GM19372 (cell line): ENCODE data around the gene ACTR1B.
"Not testable (repeated sequence)": the region's sequence is repeated elsewhere in the genome, so short reads cannot be mapped to it uniquely, and the experiment has no call there.

Experiments
- ATAC-seq: cut with Tn5 transposase; IDR thresholded peaks from one replicate; pipeline ENCODE4 v1.9.1; 2021; ENCODE audit warnings: mild to moderate bottlenecking, low read depth, moderate library complexity; ENCODE audit not compliant: unreplicated experiment

The ACTR1B gene

DNA sequence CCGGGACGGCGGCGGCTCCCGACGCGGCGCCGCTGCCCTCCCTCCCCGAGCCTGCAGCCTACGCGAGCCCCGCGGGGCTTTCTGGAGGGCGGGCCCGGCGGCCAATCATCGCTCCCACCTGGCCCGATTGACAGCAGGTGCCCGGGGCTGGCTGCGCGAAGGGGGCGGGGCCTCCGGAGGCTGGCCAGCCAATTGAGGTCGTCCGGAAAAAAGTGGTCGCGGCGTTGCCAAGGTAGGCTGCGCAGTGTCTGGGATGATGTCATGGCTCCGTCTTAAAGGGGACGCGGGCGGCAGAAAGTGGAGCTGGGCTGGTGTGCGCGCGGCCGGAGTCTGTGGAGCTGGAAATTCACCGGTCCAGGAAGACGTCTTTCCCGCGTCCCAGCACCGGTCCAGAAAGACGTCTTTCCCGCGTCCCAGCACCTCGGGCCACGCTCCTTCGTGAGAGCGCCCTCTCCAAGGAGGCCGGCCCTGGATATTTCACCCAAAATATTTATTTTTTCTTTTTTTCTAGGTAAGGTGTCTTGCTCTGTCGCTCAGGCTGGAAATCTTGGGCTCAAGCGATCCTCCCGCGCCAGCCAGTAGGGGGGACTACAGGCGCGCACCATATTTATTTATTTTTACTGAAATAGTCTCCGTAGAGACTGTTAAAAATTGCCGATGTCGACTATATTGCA is at the start of gene ACTR1B:
ACTR1B (minus strand) TSS at position 83 of the 674 bp plus-strand sequence. CDS start 154 bp downstream, outside the sequence.
- peak; percentile 87 for ATAC-seq

DNA sequence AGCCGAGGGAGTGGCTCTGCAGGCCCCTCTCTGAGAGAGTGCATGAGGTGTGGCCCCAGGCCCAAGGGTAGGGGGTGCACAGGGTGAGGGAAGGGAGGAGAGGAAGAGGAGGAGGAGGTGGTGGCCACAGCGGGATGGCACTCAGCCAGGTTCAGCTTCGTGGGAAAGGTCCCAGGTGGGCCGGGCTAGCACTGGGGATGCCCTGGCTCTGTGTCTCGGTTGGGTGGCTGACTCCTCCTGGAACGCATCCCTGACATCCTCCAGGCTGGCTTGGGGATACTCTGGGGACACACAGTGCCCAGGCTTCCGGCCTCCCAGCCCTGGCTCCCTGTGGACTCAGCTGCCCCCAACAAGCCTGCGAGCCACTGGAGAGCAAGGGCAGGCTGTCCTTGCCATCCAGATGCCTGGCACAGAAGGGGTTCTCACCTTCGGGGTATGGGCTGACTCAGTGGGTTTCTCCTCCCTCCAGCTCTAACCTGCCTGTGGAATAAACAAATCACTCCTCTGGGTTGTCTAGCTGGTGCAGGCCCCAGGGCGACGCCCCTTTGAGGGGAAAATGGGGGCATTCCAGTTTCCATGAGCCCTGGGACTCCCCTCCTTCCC is 49.0 kb upstream of the ACTR1B start:
- ATAC-seq, result no peak

DNA sequence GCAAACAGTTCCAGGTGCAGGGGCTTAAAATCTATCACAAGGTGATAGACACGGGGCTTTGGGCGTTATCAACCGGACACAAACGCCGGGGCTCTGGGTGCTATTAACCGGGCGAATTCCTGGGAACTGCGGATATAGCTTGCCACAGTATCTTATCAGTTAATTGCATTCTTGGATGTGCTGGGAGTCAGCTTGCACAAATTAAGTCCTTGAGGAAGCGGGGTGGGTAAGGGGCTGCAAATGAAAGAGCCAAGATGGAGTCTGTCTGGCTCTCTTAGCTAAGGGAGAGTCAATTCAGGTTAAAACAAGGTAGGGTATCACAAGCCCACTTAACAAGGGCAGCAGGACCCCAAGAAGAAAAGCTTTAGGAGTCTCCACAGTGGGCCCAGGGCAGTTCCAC is 48.3 kb upstream of the ACTR1B start:
- ATAC-seq, result not testable (repeated sequence)

- no peak for ATAC-seq
Measured at GRCh38 chr2:97711394-97711711, 47.5 kb upstream of the ACTR1B start.

DNA sequence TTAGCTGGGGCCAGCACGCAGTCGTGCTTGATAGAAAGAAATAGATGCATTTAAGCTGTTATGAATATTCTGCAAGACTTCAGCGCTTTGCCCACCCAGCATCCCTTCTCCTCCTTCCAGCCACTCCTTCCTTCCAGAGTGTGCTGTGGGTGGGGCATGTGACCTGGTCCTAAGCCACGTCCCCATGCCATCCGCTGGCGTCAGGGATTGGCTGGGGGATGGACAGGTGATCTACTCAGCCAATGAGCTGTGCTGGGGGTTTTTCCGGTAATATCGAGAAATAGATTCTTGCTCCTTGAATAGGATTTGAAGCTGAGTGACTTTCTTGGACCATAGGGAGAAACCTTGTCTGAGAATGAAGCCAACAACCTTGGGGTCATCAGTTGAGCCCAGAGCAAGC is 44.8 kb upstream of the ACTR1B start:
- ATAC-seq, result no peak

GRCh38 chr2:97708048-97708380 is 44.2 kb upstream of the ACTR1B start:
- ATAC-seq, result no peak

- ATAC-seq, result no peak
Measured at GRCh38 chr2:97707362-97708047, 43.7 kb upstream of the ACTR1B start.

DNA sequence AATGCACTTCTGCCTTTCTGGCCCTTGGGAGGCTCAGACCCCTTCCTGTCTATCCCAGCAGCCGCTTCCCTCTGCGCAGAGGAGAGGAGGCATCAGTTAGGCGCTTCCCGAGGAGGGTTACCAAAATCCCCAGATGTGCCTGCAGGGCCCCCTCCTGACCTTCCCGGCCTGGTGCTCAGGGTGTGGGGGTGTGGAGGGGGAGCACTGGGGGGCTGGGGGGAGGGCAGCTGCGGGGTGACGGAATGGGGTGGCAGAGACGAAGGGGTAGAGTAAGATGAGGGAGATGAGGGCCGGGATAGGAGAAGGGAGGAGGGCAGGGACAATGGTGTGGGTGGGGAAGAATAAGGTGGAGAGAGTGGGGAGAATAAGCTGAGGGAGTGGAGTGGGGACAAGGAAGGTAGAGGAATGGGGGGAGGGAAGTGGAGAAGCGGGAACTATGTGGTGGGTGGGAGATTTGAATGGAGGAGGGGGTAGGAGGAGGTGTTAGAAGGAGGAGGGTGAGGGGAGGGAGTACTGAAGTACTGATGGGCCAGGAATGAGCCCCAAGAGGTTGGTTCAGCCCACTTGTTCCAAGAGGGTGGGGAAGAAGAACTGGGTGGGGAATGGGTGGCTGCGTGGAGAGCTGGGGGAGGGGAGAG is 43.0 kb upstream of the ACTR1B start:
- no peak for ATAC-seq

- no peak for ATAC-seq
Measured at GRCh38 chr2:97706112-97706511, 42.3 kb upstream of the ACTR1B start.

DNA sequence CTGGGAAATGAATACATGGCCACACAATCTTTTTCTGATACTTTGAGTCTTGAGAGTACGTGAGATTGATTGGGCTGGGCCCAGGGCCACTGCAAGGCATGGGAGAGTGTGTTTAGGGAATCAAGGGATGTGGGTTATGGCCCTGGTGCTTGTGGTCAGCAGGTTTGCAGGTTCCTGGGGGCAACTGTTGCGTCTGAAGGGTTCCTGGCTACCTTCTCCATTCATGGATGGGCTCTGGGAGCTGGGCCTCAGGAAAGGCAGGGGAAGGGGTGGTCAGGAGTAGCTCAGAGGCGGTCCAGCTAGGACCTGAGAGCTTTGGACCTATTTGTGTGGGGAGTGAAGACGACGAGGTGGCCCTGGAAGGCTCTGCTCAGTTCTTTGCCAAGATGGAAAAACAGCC is 41.1 kb upstream of the ACTR1B start:
- ATAC-seq, result no peak

GRCh38 chr2:97703741-97704140 is 39.9 kb upstream of the ACTR1B start:
- no peak for ATAC-seq

DNA sequence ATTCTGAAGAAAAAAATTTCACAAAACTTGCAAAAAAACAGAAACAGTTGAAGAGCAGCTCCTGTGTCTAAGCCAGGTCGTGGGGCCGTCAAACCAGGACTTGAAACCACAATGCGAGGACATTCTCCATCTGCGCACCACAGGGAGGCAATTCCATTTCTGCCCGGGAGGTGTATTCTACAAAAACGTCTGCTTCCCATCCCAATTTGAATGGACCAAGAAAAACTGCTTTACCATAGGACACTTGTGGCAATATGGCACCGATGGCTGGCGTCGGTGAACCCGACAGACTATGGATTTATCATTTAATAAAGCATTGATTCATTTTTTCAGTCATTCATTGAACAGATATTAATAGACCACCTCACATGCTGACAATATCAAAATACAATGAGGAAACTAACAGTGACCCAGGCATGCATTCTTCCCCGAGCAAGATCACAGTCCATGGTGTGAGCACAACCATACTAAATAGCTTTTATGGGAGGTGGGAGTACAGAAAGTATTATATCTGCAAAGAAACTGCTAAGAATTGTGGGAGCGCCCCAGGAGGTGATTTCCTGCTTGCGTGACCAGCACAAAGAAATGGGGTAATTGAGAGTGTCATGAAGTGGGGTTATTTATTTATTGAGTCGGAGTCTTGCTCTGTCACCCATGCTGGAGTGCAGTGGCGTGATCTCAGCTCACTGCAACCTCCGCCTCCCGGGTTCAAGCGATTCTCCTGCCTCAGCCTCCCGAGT is 39.1 kb upstream of the ACTR1B start:
- no peak for ATAC-seq

GRCh38 chr2:97701851-97702465 is 38.1 kb upstream of the ACTR1B start:
- no peak for ATAC-seq

- ATAC-seq, result no peak
Measured at GRCh38 chr2:97701186-97701585, 37.3 kb upstream of the ACTR1B start.

- ATAC-seq, result no peak
Measured at GRCh38 chr2:97699765-97700444, 36.1 kb upstream of the ACTR1B start.

- ATAC-seq, result no peak
Measured at GRCh38 chr2:97698530-97698929, 34.7 kb upstream of the ACTR1B start.

GRCh38 chr2:97697252-97698235 is 33.7 kb upstream of the ACTR1B start:
- no peak for ATAC-seq

GRCh38 chr2:97695744-97696143 is 31.9 kb upstream of the ACTR1B start:
- ATAC-seq, result no peak

DNA sequence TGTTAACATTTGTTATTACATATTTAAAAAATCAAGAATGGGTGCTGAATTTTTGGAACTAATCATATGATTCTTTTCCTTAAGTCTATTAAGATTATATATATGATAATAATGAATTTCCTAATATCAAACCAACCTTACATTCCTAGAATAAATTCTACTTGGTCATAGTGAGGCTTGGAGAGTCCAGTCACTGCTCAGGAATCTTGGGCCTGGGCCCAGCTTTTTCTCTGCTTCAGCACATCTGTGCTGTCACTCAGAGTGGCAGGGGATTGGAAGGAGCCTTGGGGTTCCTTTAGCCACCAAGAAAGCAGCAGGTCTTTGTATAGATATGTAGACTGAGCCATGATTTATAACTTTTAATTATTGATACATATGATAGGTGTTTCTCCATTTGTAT is 29.6 kb upstream of the ACTR1B start:
- no peak for ATAC-seq
